Measurements from ENCODE around the gene FMO4. TPM values are rescaled to one million over a fixed set of nuclear protein-coding genes. Genes with fewer than 3 reads are reported as not detected.

The FMO4 gene
- total and polyA plus RNA-seq, 9 of the 15 experiments (the other 6 are each of a cell fraction or from before 2014, with no cell fraction given): 0.25 to 1.1 (median 0.54) TPM; not detected in 2

- Histone ChIP-seq H3K4me2 (ENCODE audit: insufficient read depth, low read length) (no peak overlapping the region), H3K27me3 (ENCODE audit: control insufficient read depth in 2 of 2, insufficient read depth in 2 of 2, low read length in 2 of 2) (no peaks in the 10 kb centered on the region), H2AFZ (ENCODE audit: low read depth, low read length) (no peak overlapping the region), H4K20me1 (replicated peaks; ENCODE audit: control insufficient read depth, insufficient read depth, low read length) (no peaks in the 10 kb centered on the region), H3K79me2 (ENCODE audit: control insufficient read depth, insufficient read depth, low read length) (no peaks in the 10 kb centered on the region), H3K4me3 (no peak overlapping the region), H3K27ac (ENCODE audit: extremely low read depth, low read depth, low read length) (no peak overlapping the region), H3K36me3 (ENCODE audit: control insufficient read depth, insufficient read depth, low read length) (no peaks in the 10 kb centered on the region), H3K9me1 (ENCODE audit: control insufficient read depth, insufficient read depth, low read length) (no peaks in the 10 kb centered on the region), H3K9ac (ENCODE audit: insufficient read depth in 1 of 2, low read depth in 2 of 2, low read length in 2 of 2) (no peak overlapping the region), H3K4me1 (replicated peaks in 1 of 2; ENCODE audit: control insufficient read depth in 2 of 2, insufficient read depth in 2 of 2, low read length in 2 of 2) (no peaks in the 10 kb centered on the region), H3K9me3 (replicated peaks; ENCODE audit: control insufficient read depth, insufficient read depth, low read depth, low read length) (no peaks in the 10 kb centered on the region)
- BruUV-seq (replicated peaks): no TSS peak
- POLR2A ChIA-PET: no interaction called here
- 0% methylated on average over 2 of the region's 2 CpGs for WGBS (ENCODE audit: insufficient coverage, low coverage, missing lambda C conversion rate)
- TF ChIP-seq NFXL1 (CRISPR knock-in tag; IDR thresholded peaks at IDR 0.05) (no peak), ZNF740 (CRISPR knock-in tag; IDR thresholded peaks at IDR 0.05) (no peak), ZNF740 (tag; IDR thresholded peaks at IDR 0.05) (no peak), USF1 (CRISPR knock-in tag; IDR thresholded peaks at IDR 0.05) (no peak), BRD4 (IDR thresholded peaks at IDR 0.05) (no peak)
- FAIRE-seq (no peak), DNase-seq (ENCODE audit: extremely low read depth in 1 of 4, low spot score in 3 of 4) (no peak), ATAC-seq (no peak)
- CTCF ChIA-PET (ENCODE audit: low intra/inter-chr PET ratio): no interaction called here
- intact Hi-C loops (cut with micrococcal nuclease): no loop called here
- in situ Hi-C loops (cut with MboI): no loop called here
These were observed 43.2 kb upstream of the FMO4 start for GRCh38 chr1:171270806-171271205.
